ENCODE measurements around the gene CILP2. TPM values are rescaled to one million over a fixed set of nuclear protein-coding genes. Genes with fewer than 3 reads are reported as not detected.

CILP2 gene
- polyA plus RNA-seq, 1 experiment = 0.20 TPM

DNA sequence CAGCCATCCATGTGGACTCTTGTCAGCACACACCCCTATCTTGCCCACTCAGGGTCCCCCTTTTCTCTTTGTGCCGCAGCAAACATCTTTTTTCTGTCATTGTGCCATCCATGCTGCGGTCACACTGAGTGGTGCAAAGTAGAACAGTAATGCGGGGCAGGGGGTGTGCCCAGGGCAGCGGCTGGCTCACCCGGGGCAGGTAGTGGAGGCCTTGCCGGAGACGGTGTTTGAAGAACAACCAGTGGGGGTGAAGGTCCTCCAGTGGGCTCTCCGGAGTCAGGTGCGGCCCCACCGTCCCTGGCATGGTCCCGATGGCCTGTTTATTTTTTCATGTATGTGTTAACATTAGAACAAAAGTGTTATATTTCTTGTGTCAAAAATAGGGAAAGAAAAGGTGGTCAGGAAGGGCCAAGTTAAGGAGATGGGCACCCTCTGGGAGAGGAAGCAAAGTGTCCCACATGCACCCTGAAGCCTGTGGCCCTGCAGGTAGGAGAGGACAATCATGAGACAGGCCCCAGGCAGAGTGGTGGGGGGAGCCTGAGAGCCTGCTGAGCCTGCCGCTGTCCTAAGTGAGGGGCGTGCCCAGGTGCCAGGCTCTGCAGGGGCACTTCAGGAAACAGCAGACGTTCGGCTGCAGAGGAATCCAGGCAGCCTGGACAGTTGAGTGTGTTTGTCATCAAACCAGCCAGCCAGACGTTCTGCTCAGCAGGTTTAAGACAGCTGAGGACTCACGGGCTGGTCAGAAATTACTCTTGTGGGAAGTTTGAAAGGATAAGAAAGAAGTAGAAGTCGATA, 35.1 kb upstream of the CILP2 start:
- Histone ChIP-seq H3K9me3 (ENCODE audit: control insufficient read depth, insufficient read depth, low read length) (no peaks in the 10 kb centered on the region; the same call in 1 of the 2 replicates), H3K4me3 (ENCODE audit: low read depth, low read length) (no peak overlapping the region), H3K27ac (ENCODE audit: low read depth, low read length) (no peak overlapping the region), H3K27me3 (ENCODE audit: control insufficient read depth, insufficient read depth, low read length) (no peaks in the 10 kb centered on the region)
- POLR2A ChIA-PET = no interaction called here
- no peak for TF ChIP-seq CTCF (IDR thresholded peaks at IDR 0.05; ENCODE audit: low read depth, low read length)
- no peak for DNase-seq (ENCODE audit: low read depth, low spot score)
- CTCF ChIA-PET = no interaction called here

DNA sequence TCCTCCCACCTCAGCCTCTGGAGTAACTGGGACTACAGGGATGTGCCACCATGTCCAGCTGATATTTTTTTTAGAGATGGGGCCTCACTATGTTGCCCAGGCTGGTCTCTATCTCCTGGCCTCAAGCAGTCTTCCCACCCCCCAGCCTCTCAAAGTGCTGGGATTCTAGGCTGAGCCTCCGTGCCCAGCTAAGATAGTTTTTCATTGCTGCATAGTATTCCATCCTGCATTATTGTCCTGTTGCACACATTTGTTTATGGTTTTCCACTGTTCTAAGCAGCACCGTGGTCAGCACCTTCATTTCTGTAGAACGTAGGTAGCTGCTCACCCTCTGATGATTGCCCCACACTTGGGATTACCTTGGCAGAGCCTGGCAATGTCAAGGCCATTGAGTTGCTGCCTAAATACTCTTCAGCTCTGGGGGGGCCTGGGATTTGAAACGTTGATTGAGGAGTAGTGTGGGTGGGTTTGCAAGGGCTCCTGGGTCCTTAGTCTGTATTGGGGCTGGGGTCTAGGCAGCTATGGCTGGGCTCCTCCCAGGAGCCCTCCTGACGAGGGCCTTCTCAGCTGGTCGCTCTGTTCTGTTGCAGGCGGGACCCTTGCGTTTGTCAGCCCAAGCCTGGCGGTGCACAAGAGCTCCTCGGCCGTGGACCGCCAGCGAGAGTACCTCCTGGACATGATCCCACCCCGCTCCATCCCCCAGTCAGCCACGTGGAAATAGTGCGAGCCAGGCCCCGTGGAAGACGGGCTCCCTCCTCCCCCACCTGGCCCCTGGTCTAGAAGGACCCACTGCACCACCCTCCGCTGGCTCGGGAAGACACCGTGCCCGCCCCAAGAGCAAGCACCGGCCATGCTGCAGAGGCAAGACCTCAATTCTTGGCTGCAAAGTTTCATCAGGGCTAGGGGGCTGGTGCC, 33.1 kb upstream of the CILP2 start:
- no peak for DNase-seq (ENCODE audit: low read depth, low spot score)
- no peak overlapping the region for H3K27ac ChIP-seq (ENCODE audit: low read depth, low read length)
- no peaks in the 10 kb centered on the region; the same call in 1 of the 2 replicates for H3K9me3 ChIP-seq (ENCODE audit: control insufficient read depth, insufficient read depth, low read length)
- no peak for TF ChIP-seq CTCF (IDR thresholded peaks at IDR 0.05; ENCODE audit: low read depth, low read length)
- CTCF ChIA-PET = interaction anchor here (0.6 kb wide), 1 partner anchor 15 kb away, joined by 3 read pairs; no protein-coding TSS in a partner anchor
- POLR2A ChIA-PET = no interaction called here
- H3K27me3 ChIP-seq (ENCODE audit: control insufficient read depth, insufficient read depth, low read length) = no peaks in the 10 kb centered on the region
- no peak overlapping the region for H3K4me3 ChIP-seq (ENCODE audit: low read depth, low read length)

- DNase-seq (ENCODE audit: low read depth, low spot score) = no peak
- H3K27ac ChIP-seq (ENCODE audit: low read depth, low read length) = no peak overlapping the region
- no peak overlapping the region for H3K4me3 ChIP-seq (ENCODE audit: low read depth, low read length)
- no peak for TF ChIP-seq CTCF (IDR thresholded peaks at IDR 0.05; ENCODE audit: low read depth, low read length)
- CTCF ChIA-PET = no interaction called here
- no peaks in the 10 kb centered on the region; the same call in 1 of the 2 replicates for H3K9me3 ChIP-seq (ENCODE audit: control insufficient read depth, insufficient read depth, low read length)
- POLR2A ChIA-PET = no interaction called here
- H3K27me3 ChIP-seq (ENCODE audit: control insufficient read depth, insufficient read depth, low read length) = no peaks in the 10 kb centered on the region
Measured at GRCh38 chr19:19505669-19506326, 32.3 kb upstream of the CILP2 start.

DNA sequence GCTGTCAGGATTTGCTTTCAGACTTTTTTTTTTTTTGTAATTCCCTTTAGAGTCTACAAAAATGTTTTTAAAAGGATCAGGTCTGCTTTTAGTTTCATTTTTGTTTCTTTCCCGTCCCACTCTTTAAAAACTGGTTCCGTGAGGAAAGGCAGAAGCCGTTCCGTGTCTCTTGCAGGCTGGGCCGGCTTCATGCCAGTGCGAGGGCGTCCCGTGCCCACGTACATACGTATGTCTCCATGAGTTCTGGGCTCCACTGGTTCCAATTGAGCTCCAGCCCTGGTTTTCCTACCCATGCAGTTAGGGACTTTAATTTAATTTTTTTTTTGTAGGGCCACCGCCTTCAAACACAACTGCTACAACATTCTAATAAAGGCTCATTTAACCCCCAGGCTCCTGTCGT, 31.5 kb upstream of the CILP2 start:
- no peak overlapping the region for H3K27ac ChIP-seq (ENCODE audit: low read depth, low read length)
- H3K4me3 ChIP-seq (ENCODE audit: low read depth, low read length) = no peak overlapping the region
- no peaks in the 10 kb centered on the region for H3K27me3 ChIP-seq (ENCODE audit: control insufficient read depth, insufficient read depth, low read length)
- ChIA-PET CTCF (no interaction called here), POLR2A (no interaction called here)
- H3K9me3 ChIP-seq (ENCODE audit: control insufficient read depth, insufficient read depth, low read length) = no peaks in the 10 kb centered on the region; the same call in 1 of the 2 replicates
- no peak for TF ChIP-seq CTCF (IDR thresholded peaks at IDR 0.05; ENCODE audit: low read depth, low read length)
- no peak for DNase-seq (ENCODE audit: low read depth, low spot score)
